Kidney epithelial cell (primary cell): Measurements from ENCODE around the gene NPLOC4. TPM values are rescaled to one million over a fixed set of nuclear protein-coding genes. Genes with fewer than 3 reads are reported as not detected.

Experiments
- DNase-seq: peaks from one replicate; pipeline ENCODE4 v3.0.0-alpha.2; 2010; ENCODE audit warnings: low read depth
- H3K27me3 ChIP-seq: 2 replicates; pipeline ENCODE4 v1.6.0; 2011; ENCODE audit warnings: low read length; ENCODE audit not compliant: control insufficient read depth, insufficient read depth
- H3K36me3 ChIP-seq: 2 replicates; pipeline ENCODE4 v1.5.1; 2011; ENCODE audit warnings: low read length; ENCODE audit not compliant: control insufficient read depth, insufficient read depth
- H3K4me3 ChIP-seq: 2 replicates; pipeline ENCODE4 v1.5.1; 2011; ENCODE audit warnings: low read depth, mild to moderate bottlenecking, control low read depth, low read length
- CTCF ChIP-seq: IDR thresholded peaks from 2 replicates; pipeline ENCODE4 v1.5.1; 2011; ENCODE audit warnings: mild to moderate bottlenecking, moderate library complexity, low read length, control low read depth, inconsistent platforms; ENCODE audit not compliant: insufficient read depth, poor library complexity, severe bottlenecking
- total RNA-seq: library from RNA; depleted of rRNA; stranded (reverse); fragments of >200 nt; gene quantifications from 2 replicates; pipeline ENCODE4 v1.2.3, GENCODE V29; 2015

NPLOC4 gene
- total RNA-seq, 1 donor from 2014 or later, result 61.4 TPM

- H3K36me3 ChIP-seq, result no peaks in the 10 kb centered on the region
- TF ChIP-seq CTCF, result no peak
Measured at GRCh38 chr17:81547614-81547982, 89.3 kb downstream of the NPLOC4 start.

DNA sequence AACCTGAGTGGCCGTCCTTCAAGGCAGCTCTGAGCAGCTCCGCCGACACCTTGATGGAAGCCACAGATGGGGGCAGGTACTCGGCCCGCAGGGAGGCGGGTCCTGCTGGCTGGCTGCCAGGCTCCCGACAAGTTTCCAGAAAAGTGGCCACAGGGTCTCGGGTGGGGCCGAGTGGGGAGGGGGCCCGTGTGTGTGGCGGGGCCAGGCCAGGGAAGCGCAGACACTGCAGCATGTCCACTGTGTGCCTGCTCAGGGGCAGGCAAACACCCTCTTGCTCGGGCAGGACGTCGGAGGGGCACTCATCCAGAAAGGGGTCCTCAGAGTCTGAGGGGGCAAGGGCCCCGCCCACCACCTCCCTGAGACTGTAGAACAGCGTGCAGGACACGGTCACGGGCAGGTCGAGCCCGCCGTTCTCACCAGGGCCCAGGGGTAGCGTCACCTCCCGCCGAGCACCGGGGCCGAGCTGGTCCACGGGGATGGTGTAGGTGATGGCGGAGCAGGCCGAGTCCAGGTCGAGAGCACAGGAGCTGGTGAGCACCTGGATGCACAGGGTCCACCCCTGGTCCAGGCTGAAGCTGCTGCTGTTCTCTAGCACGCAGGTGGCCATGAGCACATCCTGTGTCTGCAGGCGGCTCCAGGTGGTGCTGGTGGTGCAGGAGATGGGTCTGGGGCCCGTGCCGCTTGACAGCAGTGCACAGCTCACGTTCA lies 89.9 kb downstream of the NPLOC4 start:
- Histone ChIP-seq H3K27me3 (no peaks in the 10 kb centered on the region), H3K36me3 (no peaks in the 10 kb centered on the region)
- DNase-seq, result no peak

More at GRCh38 chr17:81547614-81547982, 89.3 kb downstream of the NPLOC4 start:
- Histone ChIP-seq H3K4me3 (no peak overlapping the region), H3K27me3 (no peaks in the 10 kb centered on the region)
- DNase-seq, result no peak

GRCh38 chr17:81545160-81545949 lies 91.6 kb downstream of the NPLOC4 start:
- no peak for TF ChIP-seq CTCF
- peaks cover 1% of the 10 kb centered on the region for H3K36me3 ChIP-seq
- no peak overlapping the region for H3K4me3 ChIP-seq
- no peaks in the 10 kb centered on the region for H3K27me3 ChIP-seq
- DNase-seq, result no peak

More for the DNA sequence above, 89.9 kb downstream of the NPLOC4 start:
- H3K4me3 ChIP-seq, result no peak overlapping the region
- TF ChIP-seq CTCF, result no peak

- no peak overlapping the region for H3K4me3 ChIP-seq
- no peak for TF ChIP-seq CTCF
Measured at GRCh38 chr17:81544281-81544974, 92.5 kb downstream of the NPLOC4 start.

DNA sequence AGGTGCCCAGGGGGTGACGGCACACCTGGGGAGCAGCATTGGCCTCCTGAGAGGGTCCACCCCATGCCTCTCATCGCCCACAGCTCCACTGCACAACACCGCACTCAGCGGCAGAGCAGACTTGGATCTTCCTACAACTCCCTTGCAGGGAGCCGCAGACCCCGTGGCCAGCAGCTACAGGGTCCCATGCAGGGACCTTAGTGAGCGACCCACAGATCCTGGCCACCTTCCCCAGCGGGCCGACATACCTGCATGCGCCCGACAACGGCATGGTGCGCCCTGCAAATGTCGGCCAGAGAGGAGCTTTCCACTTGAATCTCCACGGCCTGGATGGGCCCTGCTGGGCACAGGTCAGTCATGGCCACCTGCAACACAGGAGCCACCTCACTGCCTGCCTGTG lies 93.2 kb downstream of the NPLOC4 start:
- Histone ChIP-seq H3K36me3 (peaks cover 1% of the 10 kb centered on the region), H3K4me3 (no peak overlapping the region), H3K27me3 (no peaks in the 10 kb centered on the region)
- DNase-seq, result no peak
- TF ChIP-seq CTCF, result no peak

More at GRCh38 chr17:81544281-81544974, 92.5 kb downstream of the NPLOC4 start:
- no peak for DNase-seq
- H3K27me3 ChIP-seq, result no peaks in the 10 kb centered on the region
- peaks cover 1% of the 10 kb centered on the region for H3K36me3 ChIP-seq
